NOMO-1 (cell line): Measurements from ENCODE around the gene TNKS2.
"Not testable (repeated sequence)": the region's sequence is repeated elsewhere in the genome, so short reads cannot be mapped to it uniquely, and the experiment has no call there.

ENCODE experiments used
- DNase-seq, 2 experiments: peaks; one replicate each; lab custom pipeline; 2025; ENCODE audit not compliant: unreplicated experiment in 2 of 2; lab: John Stamatoyannopoulos, UW

Gene TNKS2

DNA sequence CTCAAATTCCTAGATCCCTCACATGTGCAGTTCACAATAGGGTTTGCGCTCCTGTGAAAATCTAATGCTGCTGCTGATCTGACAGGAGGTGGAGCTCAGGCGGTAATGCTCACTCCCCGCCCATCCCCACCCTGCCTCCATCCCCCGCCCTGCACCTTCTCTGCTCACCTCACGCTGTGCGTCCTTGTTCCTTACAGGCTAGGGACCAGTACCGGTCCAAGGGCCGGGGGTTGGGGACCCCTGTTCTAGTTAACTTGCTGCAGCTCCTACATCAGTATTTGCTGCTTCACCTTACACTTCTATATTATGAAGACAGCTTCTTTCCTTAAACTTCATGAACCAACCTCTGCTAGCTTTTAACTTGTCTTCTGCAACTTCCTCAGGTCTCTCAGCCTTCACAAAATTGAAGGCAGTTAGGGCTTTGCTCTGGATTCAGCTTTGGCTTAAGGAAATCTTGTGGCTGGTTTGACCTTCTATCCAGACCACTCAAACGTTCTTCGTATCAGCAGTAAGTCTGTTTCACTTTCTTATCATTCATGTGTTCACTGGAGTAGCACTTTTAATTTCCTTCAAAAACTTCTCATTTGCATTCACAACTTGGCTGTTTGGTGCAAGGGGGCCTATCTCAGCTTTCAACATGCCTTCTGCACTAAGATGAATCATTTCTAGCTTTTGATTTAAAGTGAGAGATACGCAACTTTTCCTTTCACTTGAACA, 1.7 kb upstream of the TNKS2 start:
- peak; percentile 17 to 43 for DNase-seq

DNA sequence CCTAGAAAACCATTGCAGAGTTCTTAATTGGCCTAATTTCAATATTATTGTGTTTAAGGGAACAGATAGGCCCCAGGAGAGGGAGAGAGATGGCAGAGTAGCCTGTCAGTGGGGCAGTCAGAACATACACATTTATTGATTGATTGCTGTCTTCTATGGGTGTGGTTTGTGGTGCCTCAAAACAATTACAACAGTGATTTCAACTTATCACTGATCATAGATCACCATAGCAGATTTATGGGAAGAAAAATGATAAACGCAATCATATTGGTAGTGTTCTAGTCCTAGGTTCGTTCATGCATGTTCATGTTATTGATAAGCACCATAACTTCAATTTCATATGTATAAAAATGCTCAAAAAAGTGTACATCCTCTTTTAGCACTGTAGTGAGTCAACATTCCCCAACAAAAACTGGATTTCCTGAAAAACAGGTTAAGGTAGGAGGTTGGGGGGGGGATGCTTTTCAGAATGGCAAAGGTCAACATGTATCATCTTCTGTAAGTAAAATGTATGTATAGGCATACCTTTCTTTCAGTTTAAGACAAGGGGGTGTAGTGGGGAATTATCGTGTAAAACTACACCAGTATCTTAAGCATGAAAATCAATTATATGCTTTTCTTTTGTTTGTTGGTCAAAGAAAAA, 1.1 kb upstream of the TNKS2 start:
- peak in 1 of 2 experiments; percentile 20 for DNase-seq

- peak; percentile 82 to 87 for DNase-seq
Measured at GRCh38 chr10:91798649-91799611, 704 bp downstream of the TNKS2 start.

DNA sequence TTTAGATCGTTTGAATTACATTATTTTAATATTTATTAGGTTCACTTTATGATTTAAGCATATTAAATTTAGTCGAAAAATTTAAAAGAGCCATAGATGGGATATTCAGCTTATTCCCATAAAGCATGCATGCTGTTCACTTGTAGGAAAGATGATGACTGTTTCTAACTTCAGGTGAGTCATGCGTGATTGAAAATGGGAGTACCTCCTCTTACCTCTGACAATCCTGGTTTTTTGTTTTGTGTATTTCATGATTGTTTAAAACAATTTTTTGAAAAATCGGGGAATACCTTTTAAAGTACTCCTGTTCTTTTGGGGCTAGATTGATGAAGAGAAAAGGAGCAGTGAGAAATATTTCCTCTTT, 1.4 kb downstream of the TNKS2 start:
- DNase-seq: no peak

DNA sequence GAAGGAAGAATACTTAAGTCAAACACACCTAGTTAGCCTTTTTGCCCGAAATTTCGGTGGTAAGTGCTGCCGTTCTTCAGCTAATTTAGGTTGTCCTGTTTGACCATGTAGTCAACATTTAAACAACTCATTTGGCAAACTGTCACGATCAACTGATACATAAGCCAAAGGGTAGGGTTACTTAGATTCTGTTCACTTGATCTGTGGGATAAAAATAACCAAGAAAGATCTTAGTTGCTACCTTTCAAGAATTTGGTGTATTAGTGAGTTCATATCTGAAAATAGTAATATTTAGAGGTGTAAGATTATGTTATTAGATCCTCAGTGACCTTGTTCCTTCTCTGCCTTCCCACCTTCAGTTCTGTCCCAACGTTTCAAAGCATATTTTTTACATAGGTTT, 2.0 kb downstream of the TNKS2 start:
- DNase-seq: no peak

GRCh38 chr10:91800756-91801155, 2.5 kb downstream of the TNKS2 start:
- no peak for DNase-seq

DNA sequence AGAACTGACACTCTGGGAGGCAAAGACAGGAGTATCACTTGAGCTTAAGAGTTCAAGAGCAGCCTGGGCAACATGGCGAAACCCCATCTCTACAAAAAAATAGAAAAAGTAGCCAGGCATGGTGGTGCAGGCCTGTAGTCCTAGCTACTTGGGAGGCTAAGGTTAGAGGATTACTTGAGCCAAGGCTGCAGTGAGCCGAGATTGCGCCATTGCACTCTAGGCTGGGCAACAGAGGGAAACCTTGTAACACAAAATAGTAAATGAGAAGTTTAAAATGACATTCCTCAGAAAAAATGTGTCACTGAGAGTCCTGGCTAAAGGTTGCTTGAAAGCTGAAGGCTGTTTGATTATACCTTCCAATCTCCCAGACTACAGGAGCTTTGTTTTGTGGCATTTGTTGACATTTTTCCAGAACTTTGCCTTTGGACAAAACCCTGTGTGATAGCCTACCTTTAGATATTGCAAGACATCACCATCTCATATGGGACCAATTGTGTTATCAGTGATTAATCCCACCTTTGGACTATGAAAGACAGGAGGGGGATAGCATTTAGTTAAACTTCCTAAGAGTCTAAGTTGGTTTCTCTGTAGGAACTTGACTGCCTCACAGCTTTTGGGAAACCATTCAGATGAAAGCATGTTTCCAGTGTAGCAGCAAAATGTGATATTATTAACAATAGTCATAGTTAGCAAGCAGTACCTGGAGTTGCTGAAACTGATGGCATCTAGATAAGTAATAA, 5.3 kb downstream of the TNKS2 start:
- no peak for DNase-seq

DNA sequence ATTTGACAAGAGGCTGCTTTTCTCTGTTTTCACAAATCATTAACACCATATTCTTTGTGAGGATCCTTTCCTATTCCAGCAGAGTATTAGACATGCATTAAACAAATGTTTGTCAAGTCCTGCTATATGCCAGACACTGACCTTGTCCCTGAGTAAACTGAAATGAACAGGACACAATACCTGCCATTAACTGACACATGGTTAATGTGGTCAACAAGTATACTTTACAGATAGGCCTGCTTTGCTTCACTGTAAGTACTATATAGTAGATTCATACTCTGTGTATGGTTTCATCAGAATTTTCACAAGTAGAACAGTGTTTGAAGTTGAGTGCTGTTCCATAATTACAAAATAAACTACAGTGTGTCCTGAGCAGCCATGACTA, 5.9 kb downstream of the TNKS2 start:
- DNase-seq: no peak

- no peak for DNase-seq
Measured at GRCh38 chr10:91805110-91805838, 7.0 kb downstream of the TNKS2 start.

GRCh38 chr10:91807264-91807663, 9.0 kb downstream of the TNKS2 start:
- DNase-seq: not testable (repeated sequence)

DNA sequence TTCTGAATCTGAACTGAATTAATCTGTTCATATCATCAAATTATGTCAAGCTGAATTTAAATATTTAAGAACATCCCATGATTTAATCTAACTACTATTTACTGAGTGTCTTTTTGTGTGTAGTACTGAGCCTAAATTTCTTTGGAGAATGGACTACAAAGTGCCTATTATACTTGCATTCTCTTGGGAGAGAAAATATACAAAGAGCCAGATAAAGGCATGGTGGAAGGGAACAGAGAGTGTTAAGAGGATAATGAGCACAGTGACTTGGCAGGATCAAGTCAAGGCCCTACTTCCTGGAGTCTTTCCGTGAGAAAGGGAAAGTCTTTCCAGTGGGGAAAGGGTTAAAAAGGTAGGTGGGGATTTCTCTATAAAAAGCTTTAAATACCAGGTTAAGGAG, 15.0 kb downstream of the TNKS2 start:
- DNase-seq: no peak

DNA sequence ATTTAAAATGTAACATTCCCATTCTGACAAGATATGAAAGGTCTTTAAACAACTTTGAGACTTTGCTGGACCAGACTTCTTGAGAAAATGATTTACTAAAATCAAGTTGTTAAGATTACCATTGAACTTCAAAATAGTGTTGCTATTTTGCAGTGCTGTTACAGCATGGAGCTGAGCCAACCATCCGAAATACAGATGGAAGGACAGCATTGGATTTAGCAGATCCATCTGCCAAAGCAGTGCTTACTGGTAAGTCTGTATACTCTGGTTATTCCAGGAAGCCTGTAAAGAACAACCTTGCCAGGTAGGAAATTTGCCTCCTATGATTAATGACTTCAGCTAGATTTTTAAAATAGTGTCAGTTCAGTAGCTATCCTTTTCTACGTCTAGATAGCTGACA, 18.8 kb downstream of the TNKS2 start:
- no peak for DNase-seq

GRCh38 chr10:91820144-91820543, 21.9 kb downstream of the TNKS2 start:
- no peak for DNase-seq

DNA sequence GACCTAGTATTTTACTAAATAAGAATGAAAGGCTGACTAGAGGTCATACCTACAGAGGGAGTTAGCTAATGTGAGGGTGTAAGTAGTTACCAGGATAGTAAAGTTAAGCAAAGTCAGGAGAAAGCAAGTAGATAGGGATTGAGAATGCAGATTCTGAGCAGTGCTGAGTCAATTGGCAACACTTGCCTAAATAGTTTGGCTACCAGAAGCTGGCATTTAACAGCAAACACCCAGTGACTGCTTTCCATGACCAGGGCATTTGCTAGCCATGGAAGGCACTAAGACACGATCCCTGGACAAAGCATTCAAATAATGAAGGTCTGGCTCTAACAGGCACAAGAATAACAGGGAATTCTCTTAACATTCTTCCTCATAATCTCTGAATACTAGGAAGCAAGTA, 25.9 kb downstream of the TNKS2 start:
- no peak for DNase-seq

DNA sequence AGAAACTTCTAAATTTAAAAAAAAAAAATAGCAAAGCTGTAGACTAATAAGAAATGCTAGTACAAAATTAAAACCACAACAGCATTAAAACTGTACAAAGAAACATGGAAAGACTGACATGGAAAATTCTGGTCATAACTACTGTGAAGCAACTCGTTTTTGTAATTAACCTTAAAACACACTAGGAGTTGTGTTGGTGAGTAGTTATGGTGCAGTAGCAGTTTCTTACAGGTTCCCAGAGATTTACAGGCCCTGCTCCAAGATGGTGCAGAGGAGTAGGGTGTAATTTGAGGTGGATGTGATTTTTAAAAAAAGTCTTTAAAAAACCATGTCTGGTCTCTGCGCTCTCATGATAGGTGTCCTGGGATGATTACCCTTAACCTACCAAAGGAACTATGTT, 31.0 kb downstream of the TNKS2 start:
- DNase-seq: no peak

GRCh38 chr10:91838199-91838598, 40.0 kb downstream of the TNKS2 start:
- no peak for DNase-seq

GRCh38 chr10:91843083-91843482, 44.9 kb downstream of the TNKS2 start:
- DNase-seq: no peak

GRCh38 chr10:91856637-91857036, 58.4 kb downstream of the TNKS2 start:
- no peak for DNase-seq

DNA sequence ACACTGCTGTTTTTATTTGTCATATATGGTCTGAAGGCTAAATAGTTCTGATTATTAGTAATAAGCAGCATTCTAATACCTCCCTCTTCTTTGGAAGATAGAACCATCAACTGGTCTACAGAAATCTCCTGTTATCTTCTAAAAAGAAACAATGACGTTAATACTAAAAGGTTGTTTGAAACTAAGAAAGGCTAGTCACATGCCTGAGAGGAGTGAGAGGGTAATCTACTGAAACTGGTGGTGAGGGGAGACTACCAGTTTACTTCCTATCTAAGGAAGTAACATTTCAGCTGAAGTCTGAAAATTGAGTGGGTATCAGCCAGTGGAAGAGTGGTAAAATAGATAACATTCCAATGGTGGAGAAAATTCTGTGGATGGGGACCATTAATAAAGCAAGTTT, 62.7 kb downstream of the TNKS2 start:
- no peak for DNase-seq

DNA sequence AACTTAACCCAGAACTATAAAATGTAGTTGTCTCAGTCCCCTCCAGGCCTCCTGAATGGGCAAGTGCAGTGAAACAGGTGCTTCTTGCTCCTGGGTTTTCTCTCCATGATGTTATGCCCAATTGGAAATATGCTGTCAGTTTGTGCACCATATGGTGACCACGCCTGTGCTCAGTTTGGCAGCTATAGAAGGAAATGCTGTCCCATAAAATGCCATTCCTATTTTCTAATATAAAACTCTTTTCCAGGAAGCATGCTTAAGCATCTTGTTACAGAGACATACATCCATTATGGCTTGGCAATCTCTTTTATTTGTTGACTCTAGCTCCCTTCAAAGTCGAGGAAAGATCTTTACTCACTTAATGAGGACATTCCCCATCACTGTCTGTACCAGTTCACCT, 65.9 kb downstream of the TNKS2 start:
- no peak for DNase-seq
